Endothelial cell of umbilical vein (primary cell): Measurements from ENCODE around the gene SMAD1. TPM values are rescaled to one million over a fixed set of nuclear protein-coding genes. Genes with fewer than 3 reads are reported as not detected.
"Not testable (repeated sequence)": the region's sequence is repeated elsewhere in the genome, so short reads cannot be mapped to it uniquely, and the experiment has no call there.

Experiments used
- BruUV-seq: library from RNA; stranded (reverse); fragments of 400-500 nt; replicated peaks from 2 replicates; lab custom pipeline; 2021; lab: Mats Ljungman, UMichigan
- CTCF ChIA-PET: fragments of 300-600, 350-600 bp; sonication (Branson Sonifier 250); formaldehyde crosslinking; loops from one replicate; lab custom pipeline; 2021; ENCODE audit warnings: antibody characterized with exemption, inconsistent platforms; lab: Charles Lee
- POLR2A ChIA-PET: fragments of 300-600, 350-600 bp; sonication (Branson Sonifier 250); formaldehyde crosslinking; loops from one replicate; lab custom pipeline; 2021; ENCODE audit warnings: antibody characterized with exemption, inconsistent platforms; lab: Charles Lee
- DNase-seq: peaks from one replicate; pipeline ENCODE4 v3.0.0-alpha.2; 2011; ENCODE audit warnings: low read depth, low spot score
- FAIRE-seq: peaks from 2 replicates; lab custom pipeline; 2011; peaks lifted over from hg19 to GRCh38; lab: Jason Lieb, UNC
- H2AFZ ChIP-seq: 2 replicates; pipeline ENCODE4 v1.6.0; 2012; ENCODE audit warnings: low read depth, low read length, control low read depth, inconsistent platforms
- H3K27ac ChIP-seq: 2 replicates; pipeline ENCODE4 v1.5.1; 2011; ENCODE audit warnings: low read depth, mild to moderate bottlenecking, control low read depth, low read length, moderate library complexity; ENCODE audit not compliant: insufficient read depth
- H3K27me3 ChIP-seq, 2 experiments: 2 replicates each; pipeline versions ENCODE4 v1.6.0 to v1.6.1; 2011; ENCODE audit warnings: low read length in 2 of 2, mixed read lengths in 1 of 2; ENCODE audit not compliant: control insufficient read depth in 2 of 2, insufficient read depth in 2 of 2
- H3K36me3 ChIP-seq, 2 experiments: 2 replicates in 1 of 2; 3 replicates in 1 of 2; pipeline ENCODE4 v1.5.1; 2011; ENCODE audit warnings: low read length in 2 of 2, mild to moderate bottlenecking in 1 of 2, moderate library complexity in 1 of 2; ENCODE audit not compliant: control insufficient read depth in 2 of 2, insufficient read depth in 2 of 2; ENCODE audit errors: extremely low read depth in 1 of 2
- H3K4me1 ChIP-seq: 3 replicates; pipeline ENCODE4 v1.5.1; 2011; ENCODE audit warnings: mild to moderate bottlenecking, low read length; ENCODE audit not compliant: control insufficient read depth, insufficient read depth; ENCODE audit errors: extremely low read depth
- H3K4me2 ChIP-seq: 2 replicates; pipeline ENCODE4 v1.6.1; 2011; ENCODE audit warnings: low read length, control low read depth, mixed read lengths; ENCODE audit not compliant: insufficient read depth
- H3K4me3 ChIP-seq, 3 experiments: fragments of 200-600 bp in 1 of 3; sonication (generic), shearing (Covaris generic) in 1 of 3; replicated peaks in 1 of 3; 2 replicates each; pipeline ENCODE4 v1.5.1; 2011 to 2016; ENCODE audit warnings: control low read depth in 3 of 3, low read length in 3 of 3, mild to moderate bottlenecking in 2 of 3, inconsistent platforms in 1 of 3, low read depth in 1 of 3, moderate library complexity in 1 of 3; ENCODE audit not compliant: insufficient read depth in 1 of 3
- H3K79me2 ChIP-seq: 2 replicates; pipeline ENCODE4 v1.6.0; 2012; ENCODE audit warnings: low read length, inconsistent platforms; ENCODE audit not compliant: control insufficient read depth, insufficient read depth
- H3K9ac ChIP-seq: replicated peaks from 2 replicates; pipeline ENCODE3; 2011; ENCODE audit warnings: low read length, control low read depth; ENCODE audit not compliant: insufficient read depth; ENCODE audit errors: extremely low read depth
- H3K9me1 ChIP-seq: replicated peaks from 3 replicates; pipeline ENCODE4 v1.6.0; 2011; ENCODE audit warnings: mild to moderate bottlenecking, low read length; ENCODE audit not compliant: control insufficient read depth, insufficient read depth; ENCODE audit errors: extremely low read depth
- H3K9me3 ChIP-seq: replicated peaks from 2 replicates; pipeline ENCODE4 v1.5.1; 2012; ENCODE audit warnings: low read length, inconsistent platforms; ENCODE audit not compliant: control insufficient read depth, insufficient read depth
- H4K20me1 ChIP-seq: replicated peaks from 2 replicates; pipeline ENCODE3; 2011; ENCODE audit warnings: mild to moderate bottlenecking, low read length; ENCODE audit not compliant: control insufficient read depth, insufficient read depth; ENCODE audit errors: extremely low read depth
- EZH2 ChIP-seq: IDR thresholded peaks from 2 replicates; pipeline ENCODE4 v1.6.1; 2012; ENCODE audit warnings: borderline replicate concordance, low read depth, mild to moderate bottlenecking, moderate library complexity, low read length, inconsistent platforms; ENCODE audit not compliant: severe bottlenecking
- FOS ChIP-seq: IDR thresholded peaks from 2 replicates; pipeline ENCODE4 v1.6.1; 2011; ENCODE audit warnings: mild to moderate bottlenecking, low read length, moderate library complexity, borderline replicate concordance; ENCODE audit not compliant: insufficient read depth
- dilution Hi-C: fragments of 300-500 bp; cut with MboI; formaldehyde crosslinking; loops from one replicate; pipeline ENCODE4 v1.15.0; 2019; ENCODE audit warnings: low sequenced_read_pairs; ENCODE audit not compliant: extremely low pct_ligation_motif_present
- intact Hi-C: fragments of 100-400 bp; cut with micrococcal nuclease; formaldehyde crosslinking; loops from one replicate; pipeline ENCODE4 v1.10.0; 2022
- polyA plus RNA-seq, 4 experiments: library from polyadenylated mRNA; depleted of rRNA in 3 of 4; stranded (reverse) in 3 of 4; unstranded in 1 of 4; fragments of >200 nt; gene quantifications; 2 replicates each; pipeline versions ENCODE4 v1.2.1 to v1.2.3, GENCODE V29; 2011 to 2012; ENCODE audit warnings: missing spikeins in 1 of 4
- total RNA-seq: library from RNA; stranded (reverse); gene quantifications from 2 replicates; pipeline ENCODE4 v1.2.3, GENCODE V29; 2021

SMAD1 gene
- total and polyA plus RNA-seq, 2 donors (not counting 3 experiments of a cell fraction or from before 2014, with no cell fraction given): 101 to 116 TPM

GRCh38 chr4:145533415-145533814, 51.8 kb downstream of the SMAD1 start:
- ChIA-PET CTCF (interaction anchor here (0.9 to 1.0 kb wide), 3 partner anchors 9 to 24 kb away, joined by 4 to 5 read pairs (median 5); no protein-coding TSS in a partner anchor), POLR2A (interaction anchor here (0.6 kb wide), 1 partner anchor 79 kb away, joined by 3 read pairs; no protein-coding TSS in a partner anchor)
- H3K9me3 ChIP-seq, H3K27ac ChIP-seq, H4K20me1 ChIP-seq, H3K27me3 ChIP-seq, H2AFZ ChIP-seq, dilution Hi-C loops, H3K4me2 ChIP-seq, DNase-seq, H3K9me1 ChIP-seq, intact Hi-C loops, H3K9ac ChIP-seq, FAIRE-seq, H3K4me3 ChIP-seq, H3K36me3 ChIP-seq, BruUV-seq: not testable (repeated sequence)
- H3K4me1 ChIP-seq: peaks cover 16% of the 10 kb centered on the region
- H3K79me2 ChIP-seq: peaks cover 51% of the 10 kb centered on the region

DNA sequence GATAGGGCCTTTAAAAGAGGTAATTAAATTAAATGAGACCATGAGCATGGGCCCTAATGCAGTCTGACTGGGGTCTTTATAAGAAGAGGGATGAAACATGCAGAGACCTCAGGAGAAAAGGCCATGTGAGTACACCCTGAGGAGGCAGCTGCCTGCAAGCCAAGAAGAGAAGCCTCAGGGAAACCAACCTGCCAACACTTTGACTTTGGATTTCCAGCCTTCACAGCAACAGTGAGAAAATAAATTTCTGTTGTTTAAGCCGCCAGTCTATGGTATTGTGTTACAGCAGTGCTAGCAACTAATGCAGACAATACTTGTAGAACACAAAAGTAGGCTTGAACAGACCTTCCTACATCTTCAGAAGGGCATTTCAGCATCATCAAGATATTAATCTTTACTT, 52.3 kb downstream of the SMAD1 start:
- FAIRE-seq: no peak
- intact Hi-C loops: no loop called here
- no TSS peak for BruUV-seq

More for the DNA sequence above, 52.3 kb downstream of the SMAD1 start:
- Histone ChIP-seq H4K20me1 (no peaks in the 10 kb centered on the region), H3K9ac (no peak overlapping the region), H3K36me3 (no peaks in the 10 kb centered on the region), H3K27me3 (no peaks in the 10 kb centered on the region), H2AFZ (no peak overlapping the region), H3K79me2 (peaks cover 50% of the 10 kb centered on the region), H3K4me2 (no peak overlapping the region), H3K4me1 (peaks cover 16% of the 10 kb centered on the region), H3K4me3 (no peak overlapping the region), H3K27ac (no peak overlapping the region), H3K9me3 (no peaks in the 10 kb centered on the region), H3K9me1 (no peaks in the 10 kb centered on the region)
- no peak for DNase-seq
- CTCF ChIA-PET: interaction anchor here (1.0 kb wide), 1 partner anchor 12 kb away, joined by 4 read pairs; no protein-coding TSS in a partner anchor
- POLR2A ChIA-PET: no interaction called here
- no peak for TF ChIP-seq EZH2
- TF ChIP-seq FOS: no peak
- dilution Hi-C loops: no loop called here
